Adipocyte (in vitro differentiated cells): ENCODE measurements around the gene NAV2.

Experiments
- DNase-seq: peaks from one replicate; pipeline ENCODE4 v3.0.0-alpha.2; 2015; ENCODE audit warnings: low read depth
- H3K27me3 ChIP-seq: replicated peaks from 2 replicates; pipeline ENCODE4 v1.7.0; 2013; ENCODE audit warnings: mild to moderate bottlenecking, low read length, moderate library complexity; ENCODE audit not compliant: control insufficient read depth, insufficient read depth
- H3K36me3 ChIP-seq: 2 replicates; pipeline ENCODE4 v1.7.0; 2013; ENCODE audit warnings: low read length, mild to moderate bottlenecking, moderate library complexity; ENCODE audit not compliant: control insufficient read depth, insufficient read depth, severe bottlenecking
- H3K4me1 ChIP-seq: 2 replicates; pipeline ENCODE4 v1.7.0; 2013; ENCODE audit warnings: mild to moderate bottlenecking, low read length, moderate library complexity; ENCODE audit not compliant: control insufficient read depth, insufficient read depth
- H3K4me3 ChIP-seq: 2 replicates; pipeline ENCODE4 v1.7.0; 2013; ENCODE audit warnings: mild to moderate bottlenecking, low read length, moderate library complexity
- H3K9ac ChIP-seq: 2 replicates; pipeline ENCODE4 v1.7.0; 2013; ENCODE audit warnings: mild to moderate bottlenecking, low read length, moderate library complexity
- H3K9me3 ChIP-seq: 2 replicates; pipeline ENCODE4 v1.7.0; 2013; ENCODE audit warnings: mild to moderate bottlenecking, low read length, moderate library complexity; ENCODE audit not compliant: control insufficient read depth

Gene NAV2

GRCh38 chr11:19912115-19912957 lies 199.7 kb downstream of the NAV2 start:
- H3K36me3 ChIP-seq = peaks cover 38% of the 10 kb centered on the region
- H3K4me1 ChIP-seq = peaks cover 22% of the 10 kb centered on the region
- peak; percentile 64 for DNase-seq
- no peaks in the 10 kb centered on the region for H3K27me3 ChIP-seq
- H3K9me3 ChIP-seq = no peaks in the 10 kb centered on the region
- H3K4me3 ChIP-seq = no peak overlapping the region
- no peak overlapping the region for H3K9ac ChIP-seq

GRCh38 chr11:19912958-19913892 lies 200.6 kb downstream of the NAV2 start:
- H3K9ac ChIP-seq = no peak overlapping the region
- DNase-seq = no peak
- H3K9me3 ChIP-seq = no peaks in the 10 kb centered on the region
- peaks cover 26% of the 10 kb centered on the region for H3K4me1 ChIP-seq
- H3K36me3 ChIP-seq = peaks cover 39% of the 10 kb centered on the region
- H3K27me3 ChIP-seq = no peaks in the 10 kb centered on the region
- H3K4me3 ChIP-seq = no peak overlapping the region

GRCh38 chr11:19913893-19914249 lies 201.2 kb downstream of the NAV2 start:
- H3K9me3 ChIP-seq = no peaks in the 10 kb centered on the region
- no peak overlapping the region for H3K9ac ChIP-seq
- H3K36me3 ChIP-seq = peaks cover 39% of the 10 kb centered on the region
- no peak for DNase-seq
- no peak overlapping the region for H3K4me3 ChIP-seq
- no peaks in the 10 kb centered on the region for H3K27me3 ChIP-seq
- H3K4me1 ChIP-seq = peaks cover 33% of the 10 kb centered on the region

- Histone ChIP-seq H3K4me1 (peaks cover 48% of the 10 kb centered on the region), H3K4me3 (no peak overlapping the region), H3K27me3 (no peaks in the 10 kb centered on the region), H3K9ac (no peak overlapping the region), H3K9me3 (no peaks in the 10 kb centered on the region), H3K36me3 (peaks cover 39% of the 10 kb centered on the region)
- no peak for DNase-seq
Measured at GRCh38 chr11:19915808-19916207, 203.2 kb downstream of the NAV2 start.

- Histone ChIP-seq H3K36me3 (peaks cover 39% of the 10 kb centered on the region), H3K9me3 (no peaks in the 10 kb centered on the region), H3K4me1 (peaks cover 55% of the 10 kb centered on the region), H3K4me3 (no peak overlapping the region), H3K27me3 (no peaks in the 10 kb centered on the region), H3K9ac (no peak overlapping the region)
- DNase-seq = no peak
Measured at GRCh38 chr11:19917069-19917468, 204.4 kb downstream of the NAV2 start.

- Histone ChIP-seq H3K9me3 (no peaks in the 10 kb centered on the region), H3K27me3 (no peaks in the 10 kb centered on the region), H3K9ac (no peak overlapping the region), H3K36me3 (peaks cover 39% of the 10 kb centered on the region), H3K4me1 (peaks cover 58% of the 10 kb centered on the region), H3K4me3 (peak overlapping the region; percentile 22)
- peak; percentile 74 for DNase-seq
Measured at GRCh38 chr11:19918302-19919049, 205.8 kb downstream of the NAV2 start.

- peak overlapping the region; percentile 13 for H3K9ac ChIP-seq
- H3K36me3 ChIP-seq = peaks cover 34% of the 10 kb centered on the region
Measured at GRCh38 chr11:19919050-19919561, 206.5 kb downstream of the NAV2 start.

GRCh38 chr11:19920982-19921381 lies 208.3 kb downstream of the NAV2 start:
- peaks cover 21% of the 10 kb centered on the region for H3K36me3 ChIP-seq
- DNase-seq = no peak
- no peaks in the 10 kb centered on the region for H3K27me3 ChIP-seq
- H3K9ac ChIP-seq = no peak overlapping the region
- no peak overlapping the region for H3K4me3 ChIP-seq
- no peaks in the 10 kb centered on the region for H3K9me3 ChIP-seq
- peaks cover 51% of the 10 kb centered on the region for H3K4me1 ChIP-seq

More at GRCh38 chr11:19919050-19919561, 206.5 kb downstream of the NAV2 start:
- Histone ChIP-seq H3K4me1 (peaks cover 52% of the 10 kb centered on the region), H3K9me3 (no peaks in the 10 kb centered on the region), H3K27me3 (no peaks in the 10 kb centered on the region), H3K4me3 (peak overlapping the region; percentile 24)
- peak; percentile 97 for DNase-seq

GRCh38 chr11:19921976-19922688 lies 209.5 kb downstream of the NAV2 start:
- no peak overlapping the region for H3K9ac ChIP-seq
- H3K36me3 ChIP-seq = peaks cover 21% of the 10 kb centered on the region
- peak; percentile 29 for DNase-seq
- no peak overlapping the region for H3K4me3 ChIP-seq
- no peaks in the 10 kb centered on the region for H3K27me3 ChIP-seq
- peaks cover 51% of the 10 kb centered on the region for H3K4me1 ChIP-seq
- H3K9me3 ChIP-seq = no peaks in the 10 kb centered on the region

- no peak overlapping the region for H3K4me3 ChIP-seq
- H3K9me3 ChIP-seq = no peaks in the 10 kb centered on the region
Measured at GRCh38 chr11:19922689-19923035, 210.0 kb downstream of the NAV2 start.

More at GRCh38 chr11:19922689-19923035, 210.0 kb downstream of the NAV2 start:
- no peaks in the 10 kb centered on the region for H3K27me3 ChIP-seq
- peaks cover 16% of the 10 kb centered on the region for H3K36me3 ChIP-seq
- no peak overlapping the region for H3K9ac ChIP-seq
- DNase-seq = peak; percentile 40
- H3K4me1 ChIP-seq = peaks cover 51% of the 10 kb centered on the region
